HUES6 (cell line): Measurements from ENCODE around the gene KRT73.

Experiments
- H3K27ac ChIP-seq: 2 replicates; pipeline ENCODE4 v1.7.0; 2013; ENCODE audit warnings: low read depth, mild to moderate bottlenecking, low read length, inconsistent platforms
- H3K27me3 ChIP-seq: 2 replicates; pipeline ENCODE4 v1.6.1; 2013; ENCODE audit warnings: low read length; ENCODE audit not compliant: control insufficient read depth, insufficient read depth
- H3K36me3 ChIP-seq: 2 replicates; pipeline ENCODE4 v1.6.1; 2013; ENCODE audit warnings: low read length; ENCODE audit not compliant: control insufficient read depth, insufficient read depth
- H3K4me1 ChIP-seq: 2 replicates; pipeline ENCODE4 v1.6.1; 2013; ENCODE audit warnings: low read length; ENCODE audit not compliant: control insufficient read depth, insufficient read depth
- H3K4me3 ChIP-seq: 2 replicates; pipeline ENCODE4 v1.5.1; 2013; ENCODE audit warnings: low read depth, low read length
- H3K9ac ChIP-seq: one replicate; pipeline ENCODE4 v1.6.1; 2013; ENCODE audit warnings: mild to moderate bottlenecking, low read length
- H3K9me3 ChIP-seq: 2 replicates; pipeline ENCODE4 v1.6.1; 2013; ENCODE audit warnings: low read depth, low read length; ENCODE audit not compliant: control insufficient read depth, insufficient read depth

KRT73 gene

DNA sequence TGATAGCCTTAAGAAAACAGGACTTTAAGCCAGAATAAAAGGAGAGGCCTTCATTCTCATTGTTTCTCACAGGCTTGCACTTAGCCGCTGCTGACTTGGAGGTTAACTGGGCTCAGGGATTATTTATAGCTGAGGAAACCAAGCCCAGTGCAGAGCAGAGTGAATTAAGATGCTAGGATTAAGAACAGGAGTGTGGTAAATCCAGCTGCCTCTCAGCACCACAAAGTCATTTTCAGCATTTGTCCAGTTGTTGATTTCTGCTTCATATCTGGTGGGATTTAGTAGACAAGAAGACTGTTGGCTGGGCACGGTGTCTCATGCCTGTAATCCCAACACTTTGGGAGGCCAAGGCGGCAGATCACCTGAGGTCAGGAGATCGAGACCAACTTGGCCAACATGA lies 14.3 kb upstream of the KRT73 start:
- H3K27me3 ChIP-seq: no peaks in the 10 kb centered on the region; the same call in 1 of the 2 replicates
- H3K36me3 ChIP-seq: no peaks in the 10 kb centered on the region
- no peak overlapping the region for H3K27ac ChIP-seq
- no peak overlapping the region for H3K4me3 ChIP-seq
- H3K9me3 ChIP-seq: no peaks in the 10 kb centered on the region
- no peaks in the 10 kb centered on the region for H3K4me1 ChIP-seq
- H3K9ac ChIP-seq: no peak overlapping the region

DNA sequence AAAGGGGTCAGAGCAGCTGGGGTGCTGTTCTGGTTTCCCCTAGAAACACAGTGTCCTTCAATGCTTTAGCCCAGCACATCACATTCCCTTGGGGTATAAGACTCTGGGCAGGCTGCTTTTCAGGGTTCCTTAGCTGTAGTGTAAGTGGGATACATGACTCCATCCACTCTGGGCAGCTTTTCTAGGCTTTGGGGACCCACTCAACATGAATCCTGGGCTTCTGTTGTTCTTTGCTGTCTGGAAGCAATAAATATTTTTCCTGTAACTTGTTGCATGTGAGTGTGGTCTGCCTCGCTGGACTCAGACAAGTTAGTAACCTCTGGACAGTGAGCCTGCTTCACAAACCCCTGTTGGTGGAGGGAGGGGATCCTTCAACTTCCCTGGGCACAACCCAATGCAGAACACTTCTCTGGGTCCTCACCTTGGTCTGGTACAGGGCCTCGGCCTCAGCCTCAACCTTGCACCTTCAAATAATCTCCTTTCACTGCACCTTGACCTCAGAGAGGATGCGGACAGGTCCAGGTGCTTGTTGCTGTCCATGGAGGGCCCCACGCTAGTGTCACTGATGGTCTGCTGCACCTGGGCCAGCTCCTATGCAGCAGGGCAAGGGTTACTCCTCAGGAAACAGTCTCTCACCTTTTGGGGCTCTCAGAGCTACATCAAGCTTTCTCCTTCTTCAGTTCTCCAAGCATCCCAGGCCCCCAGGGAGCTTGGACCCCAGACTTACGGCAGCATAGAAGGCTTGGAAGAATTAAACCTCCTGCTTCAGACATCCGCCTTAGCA lies 13.5 kb upstream of the KRT73 start:
- H3K27me3 ChIP-seq: no peaks in the 10 kb centered on the region; the same call in 1 of the 2 replicates
- no peak overlapping the region for H3K27ac ChIP-seq
- no peak overlapping the region for H3K4me3 ChIP-seq
- no peaks in the 10 kb centered on the region for H3K4me1 ChIP-seq
- no peaks in the 10 kb centered on the region for H3K36me3 ChIP-seq
- no peaks in the 10 kb centered on the region for H3K9me3 ChIP-seq
- H3K9ac ChIP-seq: no peak overlapping the region

DNA sequence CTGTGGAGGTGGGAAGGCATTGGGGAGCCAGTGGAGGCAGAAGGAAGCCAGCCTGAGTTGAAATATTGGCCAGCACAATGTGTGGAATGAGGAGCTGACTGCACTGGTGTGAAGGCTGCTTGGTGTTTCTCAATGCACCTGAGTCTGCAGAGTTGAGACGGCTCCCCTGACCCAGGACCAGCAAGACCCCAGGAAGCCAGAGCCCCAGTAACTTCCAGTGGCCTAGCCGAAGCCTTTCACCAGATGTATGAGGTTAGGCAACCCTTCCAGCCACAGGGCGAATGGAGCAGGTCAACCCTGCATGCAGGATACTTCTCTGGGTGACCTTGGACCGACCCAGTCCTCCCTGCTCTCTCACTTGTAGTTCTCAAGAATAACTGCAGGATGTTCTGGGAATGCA lies 12.9 kb upstream of the KRT73 start:
- Histone ChIP-seq H3K36me3 (no peaks in the 10 kb centered on the region), H3K27ac (no peak overlapping the region), H3K9me3 (no peaks in the 10 kb centered on the region), H3K9ac (no peak overlapping the region), H3K4me3 (no peak overlapping the region), H3K27me3 (no peaks in the 10 kb centered on the region; the same call in 1 of the 2 replicates), H3K4me1 (no peaks in the 10 kb centered on the region)

DNA sequence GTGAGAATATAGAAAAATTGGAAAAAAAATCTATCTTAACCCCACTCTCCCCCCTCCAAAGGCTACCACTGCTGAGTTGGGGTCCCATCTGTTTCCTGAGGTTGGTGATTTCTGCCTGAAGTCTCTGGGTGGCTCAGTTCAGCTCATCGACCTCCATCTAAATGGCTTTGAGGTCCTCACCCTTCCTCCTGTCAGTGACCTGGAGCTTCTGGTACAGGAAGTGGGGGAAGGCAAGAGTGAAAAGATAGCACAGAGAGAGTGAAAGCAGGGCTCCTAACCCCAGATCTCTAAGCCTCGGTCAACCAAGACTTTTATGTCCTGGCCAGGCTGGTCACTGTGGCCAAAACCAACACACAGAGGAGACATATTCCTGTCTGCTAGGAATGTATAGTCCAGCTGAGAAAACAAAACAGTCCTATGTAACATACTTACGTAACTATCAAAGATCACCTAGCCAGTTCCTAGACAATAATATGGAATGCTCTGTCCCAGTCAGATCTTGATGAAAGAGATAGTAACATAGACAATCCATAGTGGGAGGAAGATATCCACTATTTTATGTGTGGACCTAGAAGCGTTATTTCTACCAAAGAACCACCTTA lies 12.3 kb upstream of the KRT73 start:
- no peaks in the 10 kb centered on the region for H3K36me3 ChIP-seq
- H3K4me3 ChIP-seq: no peak overlapping the region
- H3K9ac ChIP-seq: no peak overlapping the region
- no peaks in the 10 kb centered on the region for H3K4me1 ChIP-seq
- no peak overlapping the region for H3K27ac ChIP-seq
- no peaks in the 10 kb centered on the region for H3K9me3 ChIP-seq
- no peaks in the 10 kb centered on the region; the same call in 1 of the 2 replicates for H3K27me3 ChIP-seq

DNA sequence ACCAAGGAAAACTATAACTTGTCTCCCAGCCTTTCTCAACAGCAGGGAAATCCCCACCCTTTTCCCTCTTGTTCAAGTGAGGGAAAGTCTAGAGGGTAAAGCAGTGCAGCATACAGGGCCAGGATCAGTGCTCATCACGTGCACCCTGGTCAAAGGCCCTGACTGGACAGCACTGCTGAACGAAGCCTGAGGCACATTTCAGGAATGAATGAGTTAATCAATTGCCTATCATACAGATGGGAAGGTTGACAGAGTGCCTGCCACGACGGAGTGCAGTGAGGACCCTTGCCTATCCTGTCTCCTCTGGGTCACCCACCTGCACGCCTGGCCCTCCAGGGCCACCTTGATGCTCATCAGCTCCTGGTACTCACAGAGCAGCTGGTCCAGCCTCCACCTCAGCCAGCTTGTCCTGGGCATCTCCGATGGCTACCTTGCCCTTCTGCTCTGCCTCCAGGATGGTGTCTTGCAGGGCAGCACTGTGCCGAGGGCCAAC lies 11.7 kb upstream of the KRT73 start:
- no peaks in the 10 kb centered on the region for H3K4me1 ChIP-seq
- H3K27ac ChIP-seq: no peak overlapping the region
- H3K36me3 ChIP-seq: no peaks in the 10 kb centered on the region
- H3K27me3 ChIP-seq: no peaks in the 10 kb centered on the region; the same call in 1 of the 2 replicates
- no peaks in the 10 kb centered on the region for H3K9me3 ChIP-seq
- no peak overlapping the region for H3K9ac ChIP-seq
- no peak overlapping the region for H3K4me3 ChIP-seq

DNA sequence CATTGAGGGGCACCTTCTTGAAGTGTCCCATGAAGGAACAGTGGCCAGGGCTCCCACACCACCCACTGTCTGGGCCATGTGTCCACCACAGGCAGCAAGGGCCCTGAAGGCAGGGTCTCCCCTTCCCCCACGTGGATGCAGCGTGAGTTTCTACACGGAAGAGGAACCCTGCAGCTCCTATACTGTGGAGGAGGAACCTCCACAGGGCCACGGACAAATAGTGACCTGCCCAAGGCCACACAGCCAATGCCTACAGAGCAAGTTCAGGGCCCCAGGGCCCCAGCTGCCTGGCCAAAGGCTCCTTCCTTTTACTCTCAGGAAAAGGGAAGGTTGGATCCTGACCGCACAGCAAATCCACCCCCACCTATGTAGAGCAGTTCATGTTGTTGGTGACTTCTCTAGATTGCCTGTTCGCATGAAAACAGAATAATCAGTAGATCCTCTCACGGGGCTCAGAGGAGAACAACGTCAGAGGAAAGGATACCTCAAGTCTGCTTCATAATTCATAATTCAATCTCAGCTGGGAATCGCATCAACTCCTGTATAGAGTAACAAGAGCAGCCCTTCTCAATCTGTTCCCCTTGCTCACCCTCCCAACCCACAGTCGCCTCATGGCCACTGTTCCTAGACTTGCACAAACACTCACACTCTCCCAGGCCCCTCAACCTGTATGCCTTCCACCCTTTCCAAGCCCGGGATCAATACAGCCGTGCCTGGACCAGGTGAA lies 11.1 kb upstream of the KRT73 start:
- Histone ChIP-seq H3K36me3 (no peaks in the 10 kb centered on the region), H3K9ac (no peak overlapping the region), H3K4me3 (no peak overlapping the region)

DNA sequence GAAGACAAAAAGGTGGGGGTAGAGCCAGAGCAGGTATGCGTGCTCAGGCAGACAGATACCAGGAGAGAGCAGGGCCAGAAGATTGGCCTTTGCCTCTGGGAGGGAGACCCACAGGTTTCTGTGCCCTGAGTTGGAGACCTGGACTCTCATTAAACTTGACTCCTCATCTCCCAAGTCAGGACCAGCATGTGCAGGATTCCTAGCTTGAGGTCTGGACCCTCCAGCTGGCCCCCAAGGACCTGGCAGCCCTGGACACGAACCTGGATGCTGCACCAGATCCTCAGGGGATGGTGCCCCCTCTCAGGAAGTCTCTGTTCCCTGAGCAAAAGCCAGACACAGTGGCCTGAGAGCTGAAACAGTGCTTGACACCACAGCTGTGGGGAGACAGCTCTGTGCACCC lies 10.5 kb upstream of the KRT73 start:
- Histone ChIP-seq H3K27ac (no peak overlapping the region), H3K4me3 (no peak overlapping the region), H3K4me1 (no peaks in the 10 kb centered on the region), H3K9ac (no peak overlapping the region), H3K36me3 (no peaks in the 10 kb centered on the region), H3K27me3 (no peaks in the 10 kb centered on the region; the same call in 1 of the 2 replicates), H3K9me3 (no peaks in the 10 kb centered on the region)

More for the DNA sequence above, 11.1 kb upstream of the KRT73 start:
- Histone ChIP-seq H3K9me3 (no peaks in the 10 kb centered on the region), H3K4me1 (no peaks in the 10 kb centered on the region), H3K27me3 (no peaks in the 10 kb centered on the region; the same call in 1 of the 2 replicates), H3K27ac (no peak overlapping the region)

DNA sequence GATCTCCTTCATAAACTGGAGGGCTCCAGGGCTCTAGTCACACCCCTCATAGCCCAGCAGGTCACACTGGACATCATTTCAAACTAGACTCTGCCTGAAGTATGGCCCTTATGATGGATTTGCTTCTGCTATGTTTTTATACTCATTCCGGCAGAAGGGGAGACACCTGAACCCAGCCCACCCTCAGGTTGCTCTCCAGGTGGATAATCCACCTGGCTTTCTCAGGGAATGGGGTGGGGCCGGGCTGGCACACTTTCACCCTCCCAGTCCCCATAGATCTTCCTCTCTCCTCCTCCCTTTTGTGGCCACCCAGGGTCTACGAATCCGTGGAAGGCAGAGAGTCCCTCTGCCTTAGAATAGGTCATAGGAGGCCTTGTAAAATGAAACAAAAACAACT lies 9.8 kb upstream of the KRT73 start:
- no peaks in the 10 kb centered on the region for H3K36me3 ChIP-seq

DNA sequence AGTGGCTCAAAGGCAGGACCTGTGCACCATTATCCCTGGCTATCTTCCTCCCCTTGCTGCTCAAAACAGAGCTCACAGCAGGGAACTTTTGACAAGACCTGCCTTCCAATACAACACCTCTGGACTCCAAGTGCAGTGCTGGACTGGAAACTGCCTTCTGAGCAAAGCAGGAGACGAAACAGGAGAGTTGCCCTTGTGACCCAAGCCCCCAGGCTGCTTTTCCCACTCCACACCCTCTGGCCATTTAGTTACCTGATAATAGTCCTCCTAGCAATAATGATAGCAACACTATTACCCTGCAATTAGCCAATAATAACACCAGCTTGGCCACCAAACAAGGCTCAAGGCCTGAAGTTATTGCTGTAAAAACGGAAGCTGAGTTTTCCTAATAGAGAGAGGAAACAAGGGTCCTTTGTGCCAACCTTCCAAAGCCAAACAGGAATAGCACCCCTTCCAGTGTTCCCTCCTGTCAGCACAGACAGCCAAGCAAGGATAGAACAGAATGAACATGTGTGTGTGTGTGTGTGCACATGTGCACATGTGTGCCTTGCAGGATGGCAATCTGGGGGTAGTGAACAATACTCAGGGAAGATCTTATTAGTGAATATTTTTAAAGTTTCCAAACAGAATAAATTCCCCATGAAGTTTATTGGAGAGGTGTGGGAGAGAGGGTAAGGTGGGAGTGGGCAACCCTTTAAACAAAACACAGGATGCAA lies 9.2 kb upstream of the KRT73 start:
- no peaks in the 10 kb centered on the region for H3K9me3 ChIP-seq
- H3K27me3 ChIP-seq: no peaks in the 10 kb centered on the region; the same call in 1 of the 2 replicates
- H3K9ac ChIP-seq: no peak overlapping the region
- no peak overlapping the region for H3K4me3 ChIP-seq
- no peaks in the 10 kb centered on the region for H3K4me1 ChIP-seq
- H3K27ac ChIP-seq: no peak overlapping the region
- H3K36me3 ChIP-seq: no peaks in the 10 kb centered on the region

More for the DNA sequence above, 9.8 kb upstream of the KRT73 start:
- Histone ChIP-seq H3K9me3 (no peaks in the 10 kb centered on the region), H3K4me3 (no peak overlapping the region), H3K9ac (no peak overlapping the region), H3K27ac (no peak overlapping the region), H3K4me1 (no peaks in the 10 kb centered on the region), H3K27me3 (no peaks in the 10 kb centered on the region; the same call in 1 of the 2 replicates)

DNA sequence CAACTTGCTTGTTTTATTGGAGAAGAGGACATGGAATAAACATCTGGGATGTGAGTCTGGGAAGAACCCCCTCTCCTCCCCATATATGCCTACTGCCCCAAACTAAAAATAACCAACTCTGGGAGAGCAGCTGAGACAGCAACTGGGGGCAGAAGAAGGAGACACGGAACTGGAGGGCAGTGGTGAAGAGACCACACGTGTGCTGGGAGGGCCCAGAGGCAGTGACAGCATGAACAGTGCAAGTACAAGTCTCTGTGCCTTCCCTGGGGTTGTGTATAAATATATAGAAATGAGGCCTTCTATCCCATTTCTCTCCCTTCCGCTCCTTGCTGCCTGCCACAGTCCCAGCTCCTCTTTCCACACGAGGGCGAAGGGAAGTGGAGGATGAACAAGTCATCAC lies 4.0 kb upstream of the KRT73 start:
- Histone ChIP-seq H3K36me3 (no peaks in the 10 kb centered on the region), H3K27ac (no peak overlapping the region), H3K9me3 (no peaks in the 10 kb centered on the region), H3K27me3 (peaks cover 4% of the 10 kb centered on the region; the same call in 1 of the 2 replicates), H3K9ac (no peak overlapping the region), H3K4me1 (no peaks in the 10 kb centered on the region), H3K4me3 (no peak overlapping the region)
